Endothelial cell of umbilical vein (primary cell): ENCODE measurements around the gene MFNG. TPM values are rescaled to one million over a fixed set of nuclear protein-coding genes. Genes with fewer than 3 reads are reported as not detected.
A peak's percentile ranks its signal among the peaks of the same experiment; 100 is the strongest.

Source experiments
- BruUV-seq: library from RNA; stranded (reverse); fragments of 400-500 nt; replicated peaks from 2 replicates; lab custom pipeline; 2021; lab: Mats Ljungman, UMichigan
- CTCF ChIA-PET: fragments of 300-600, 350-600 bp; sonication (Branson Sonifier 250); formaldehyde crosslinking; loops from one replicate; lab custom pipeline; 2021; ENCODE audit warnings: antibody characterized with exemption, inconsistent platforms; lab: Charles Lee
- POLR2A ChIA-PET: fragments of 300-600, 350-600 bp; sonication (Branson Sonifier 250); formaldehyde crosslinking; loops from one replicate; lab custom pipeline; 2021; ENCODE audit warnings: antibody characterized with exemption, inconsistent platforms; lab: Charles Lee
- DNase-seq: peaks from one replicate; pipeline ENCODE4 v3.0.0-alpha.2; 2011; ENCODE audit warnings: low read depth, low spot score
- FAIRE-seq: peaks from 2 replicates; lab custom pipeline; 2011; peaks lifted over from hg19 to GRCh38; lab: Jason Lieb, UNC
- H2AFZ ChIP-seq: 2 replicates; pipeline ENCODE4 v1.6.0; 2012; ENCODE audit warnings: low read depth, low read length, control low read depth, inconsistent platforms
- H3K27ac ChIP-seq: 2 replicates; pipeline ENCODE4 v1.5.1; 2011; ENCODE audit warnings: low read depth, mild to moderate bottlenecking, control low read depth, low read length, moderate library complexity; ENCODE audit not compliant: insufficient read depth
- H3K27me3 ChIP-seq, 2 experiments: 2 replicates each; pipeline versions ENCODE4 v1.6.0 to v1.6.1; 2011; ENCODE audit warnings: low read length in 2 of 2, mixed read lengths in 1 of 2; ENCODE audit not compliant: control insufficient read depth in 2 of 2, insufficient read depth in 2 of 2
- H3K36me3 ChIP-seq, 2 experiments: 2 replicates in 1 of 2; 3 replicates in 1 of 2; pipeline ENCODE4 v1.5.1; 2011; ENCODE audit warnings: low read length in 2 of 2, mild to moderate bottlenecking in 1 of 2, moderate library complexity in 1 of 2; ENCODE audit not compliant: control insufficient read depth in 2 of 2, insufficient read depth in 2 of 2; ENCODE audit errors: extremely low read depth in 1 of 2
- H3K4me1 ChIP-seq: 3 replicates; pipeline ENCODE4 v1.5.1; 2011; ENCODE audit warnings: mild to moderate bottlenecking, low read length; ENCODE audit not compliant: control insufficient read depth, insufficient read depth; ENCODE audit errors: extremely low read depth
- H3K4me2 ChIP-seq: 2 replicates; pipeline ENCODE4 v1.6.1; 2011; ENCODE audit warnings: low read length, control low read depth, mixed read lengths; ENCODE audit not compliant: insufficient read depth
- H3K4me3 ChIP-seq, 3 experiments: fragments of 200-600 bp in 1 of 3; sonication (generic), shearing (Covaris generic) in 1 of 3; replicated peaks in 1 of 3; 2 replicates each; pipeline ENCODE4 v1.5.1; 2011 to 2016; ENCODE audit warnings: control low read depth in 3 of 3, low read length in 3 of 3, mild to moderate bottlenecking in 2 of 3, inconsistent platforms in 1 of 3, low read depth in 1 of 3, moderate library complexity in 1 of 3; ENCODE audit not compliant: insufficient read depth in 1 of 3
- H3K79me2 ChIP-seq: 2 replicates; pipeline ENCODE4 v1.6.0; 2012; ENCODE audit warnings: low read length, inconsistent platforms; ENCODE audit not compliant: control insufficient read depth, insufficient read depth
- H3K9ac ChIP-seq: replicated peaks from 2 replicates; pipeline ENCODE3; 2011; ENCODE audit warnings: low read length, control low read depth; ENCODE audit not compliant: insufficient read depth; ENCODE audit errors: extremely low read depth
- H3K9me1 ChIP-seq: replicated peaks from 3 replicates; pipeline ENCODE4 v1.6.0; 2011; ENCODE audit warnings: mild to moderate bottlenecking, low read length; ENCODE audit not compliant: control insufficient read depth, insufficient read depth; ENCODE audit errors: extremely low read depth
- H3K9me3 ChIP-seq: replicated peaks from 2 replicates; pipeline ENCODE4 v1.5.1; 2012; ENCODE audit warnings: low read length, inconsistent platforms; ENCODE audit not compliant: control insufficient read depth, insufficient read depth
- H4K20me1 ChIP-seq: replicated peaks from 2 replicates; pipeline ENCODE3; 2011; ENCODE audit warnings: mild to moderate bottlenecking, low read length; ENCODE audit not compliant: control insufficient read depth, insufficient read depth; ENCODE audit errors: extremely low read depth
- EZH2 ChIP-seq: IDR thresholded peaks from 2 replicates; pipeline ENCODE4 v1.6.1; 2012; ENCODE audit warnings: borderline replicate concordance, low read depth, mild to moderate bottlenecking, moderate library complexity, low read length, inconsistent platforms; ENCODE audit not compliant: severe bottlenecking
- FOS ChIP-seq: IDR thresholded peaks from 2 replicates; pipeline ENCODE4 v1.6.1; 2011; ENCODE audit warnings: mild to moderate bottlenecking, low read length, moderate library complexity, borderline replicate concordance; ENCODE audit not compliant: insufficient read depth
- GATA2 ChIP-seq: IDR thresholded peaks from 2 replicates; pipeline ENCODE4 v1.7.0; 2011; ENCODE audit warnings: low read depth, mild to moderate bottlenecking, moderate library complexity, mixed read lengths, low read length; ENCODE audit not compliant: insufficient read length, insufficient read depth
- JUN ChIP-seq: IDR thresholded peaks from 2 replicates; pipeline ENCODE4 v1.6.1; 2011; ENCODE audit warnings: borderline replicate concordance, low read depth; ENCODE audit not compliant: insufficient read length, insufficient read depth
- MYC ChIP-seq: IDR thresholded peaks from one replicate; pipeline ENCODE4 v1.6.1; 2011; ENCODE audit warnings: mild to moderate bottlenecking, low read depth, low read length
- POLR2A ChIP-seq: IDR thresholded peaks from 2 replicates; pipeline ENCODE4 v1.6.1; 2012; ENCODE audit warnings: low read depth, mild to moderate bottlenecking, control low read depth, low read length
- POLR2AphosphoS5 ChIP-seq: IDR thresholded peaks from 2 replicates; pipeline ENCODE4 v1.6.1; 2012; ENCODE audit warnings: low read depth, mild to moderate bottlenecking, control low read depth, low read length, moderate library complexity; ENCODE audit not compliant: insufficient read depth
- dilution Hi-C: fragments of 300-500 bp; cut with MboI; formaldehyde crosslinking; loops from one replicate; pipeline ENCODE4 v1.15.0; 2019; ENCODE audit warnings: low sequenced_read_pairs; ENCODE audit not compliant: extremely low pct_ligation_motif_present
- intact Hi-C: fragments of 100-400 bp; cut with micrococcal nuclease; formaldehyde crosslinking; loops from one replicate; pipeline ENCODE4 v1.10.0; 2022
- polyA plus RNA-seq, 4 experiments: library from polyadenylated mRNA; depleted of rRNA in 3 of 4; stranded (reverse) in 3 of 4; unstranded in 1 of 4; fragments of >200 nt; gene quantifications; 2 replicates each; pipeline versions ENCODE4 v1.2.1 to v1.2.3, GENCODE V29; 2011 to 2012; ENCODE audit warnings: missing spikeins in 1 of 4
- total RNA-seq: library from RNA; stranded (reverse); gene quantifications from 2 replicates; pipeline ENCODE4 v1.2.3, GENCODE V29; 2021
- TF ChIP-seq, protein P1 (sequence below), 2 donors: IDR thresholded peaks; 1 replicate in 1 of 2; 2 replicates in 1 of 2; pipeline ENCODE4 v1.5.1; 2011; ENCODE audit warnings: low read length in 2 of 2, mild to moderate bottlenecking in 2 of 2, moderate library complexity in 2 of 2, control low read depth in 1 of 2, inconsistent platforms in 1 of 2, low read depth in 1 of 2; ENCODE audit not compliant: insufficient read depth in 1 of 2; ENCODE audit errors: extremely low read depth in 1 of 2
- TF ChIP-seq, protein P2 (sequence below): IDR thresholded peaks from 2 replicates; pipeline ENCODE4 v1.6.1; 2011; ENCODE audit not compliant: insufficient read depth, insufficient read length

The MFNG gene
- total and polyA plus RNA-seq, 2 donors (not counting 3 experiments of a cell fraction or from before 2014, with no cell fraction given) = 188 to 257 TPM

DNA sequence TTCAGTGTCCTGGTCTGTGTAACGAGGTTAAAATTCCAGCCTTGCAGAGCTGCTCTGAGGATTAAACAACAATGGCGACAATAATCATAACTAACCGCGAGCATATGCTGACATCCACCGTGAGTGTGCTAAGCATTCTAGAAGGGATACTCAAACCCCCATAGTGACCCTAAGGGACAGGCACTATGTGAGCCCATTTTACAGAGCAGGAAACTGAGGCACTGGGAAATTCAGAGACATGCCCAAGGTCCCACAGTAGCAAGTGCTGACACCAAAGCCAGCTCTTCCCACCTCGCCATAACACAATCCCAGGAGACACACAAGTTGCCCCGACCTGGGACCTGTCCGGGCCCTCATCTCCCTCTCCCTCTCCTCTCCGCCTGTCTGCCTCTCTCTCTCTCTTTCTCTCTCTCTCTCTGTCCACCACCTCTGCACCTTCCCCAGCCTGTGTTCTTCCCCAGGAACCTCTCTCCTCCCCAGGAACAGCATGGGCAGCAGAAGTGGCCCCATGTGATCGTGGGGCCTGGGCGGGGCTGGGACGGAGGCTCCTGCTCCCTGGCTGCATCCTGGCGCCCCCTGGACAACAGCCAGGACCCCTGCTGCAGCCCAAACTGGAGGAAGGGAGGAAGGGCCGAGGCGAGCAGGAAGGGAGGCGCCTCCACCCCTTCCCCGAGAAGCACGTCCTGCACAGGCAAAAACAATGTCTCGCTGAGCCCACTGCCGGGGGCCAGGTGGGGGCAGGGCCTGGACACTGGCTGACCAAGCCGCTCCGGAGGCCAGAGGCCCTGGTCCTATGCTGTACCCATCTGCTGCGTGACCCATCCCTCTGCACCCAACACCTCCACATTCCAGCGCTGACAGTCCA is 14.8 kb upstream of the MFNG start:
- H3K9ac ChIP-seq = peak overlapping the region; percentile 25
- H3K9me1 ChIP-seq = no peaks in the 10 kb centered on the region
- no peak overlapping the region for H3K4me3 ChIP-seq
- H3K79me2 ChIP-seq = no peaks in the 10 kb centered on the region
- no peak overlapping the region for H2AFZ ChIP-seq
- intact Hi-C loops = loop anchor here (1.0 kb wide), 1 partner anchor 91 kb away; no protein-coding TSS in a partner anchor
- H3K4me2 ChIP-seq = peak overlapping the region; percentile 18
- H4K20me1 ChIP-seq = no peaks in the 10 kb centered on the region
- FAIRE-seq (no peak), DNase-seq (peak; percentile 47)
- TF ChIP-seq MYC (peak; percentile 8), POLR2AphosphoS5 (peak; percentile 9), POLR2A (no peak)
- POLR2A ChIA-PET = interaction anchor here (1.8 kb wide), 1 partner anchor 15 kb away, joined by 5 read pairs; the partner anchor contains the start of gene MFNG
- H3K27me3 ChIP-seq = no peaks in the 10 kb centered on the region
- BruUV-seq = no TSS peak
- peaks cover 2 to 24% of the 10 kb centered on the region in 2 experiments for H3K36me3 ChIP-seq
- dilution Hi-C loops = no loop called here
- CTCF ChIA-PET = interaction anchor here (0.9 to 1.6 kb wide), 5 partner anchors 11 to 92 kb away, joined by 3 to 5 read pairs (median 4); no protein-coding TSS in a partner anchor
- no peaks in the 10 kb centered on the region for H3K9me3 ChIP-seq
- H3K27ac ChIP-seq = peak overlapping the region; percentile 66
- peaks cover 60% of the 10 kb centered on the region for H3K4me1 ChIP-seq

DNA sequence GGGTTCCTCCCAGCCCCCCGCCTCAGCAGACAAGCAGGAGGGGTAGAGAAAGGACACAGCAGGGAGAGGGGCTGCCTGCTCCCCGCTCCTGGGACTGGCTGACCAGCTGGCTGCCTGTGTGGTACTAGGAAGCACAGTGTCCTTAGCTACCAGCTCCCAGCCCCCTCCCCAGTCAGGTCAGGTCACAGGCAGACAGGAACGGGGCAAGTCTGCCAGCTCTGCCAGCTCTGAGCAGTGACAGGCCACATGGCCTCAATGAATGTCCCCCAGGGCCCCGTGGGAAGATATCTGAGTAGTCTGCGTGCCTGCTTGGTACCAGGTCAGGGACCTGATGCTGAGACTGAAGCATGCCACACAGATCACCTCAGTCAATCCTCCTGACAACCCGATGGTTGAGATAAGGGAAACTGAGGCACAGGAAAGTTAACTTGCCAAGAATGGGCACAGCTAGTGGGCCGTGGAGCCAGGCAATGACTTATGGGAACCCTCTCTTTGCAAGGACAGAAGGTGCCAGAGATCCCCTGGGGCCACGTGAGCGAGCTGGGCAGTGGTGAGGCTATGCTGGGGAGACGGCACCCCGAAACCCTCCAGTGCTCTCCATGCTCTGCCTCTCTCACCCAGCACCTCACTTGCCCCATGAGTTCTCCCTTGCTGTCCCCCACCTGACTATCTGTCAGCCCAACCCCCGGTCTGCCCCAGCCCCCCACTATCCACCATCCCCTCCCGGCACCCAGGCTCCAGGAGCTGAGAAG is 13.8 kb upstream of the MFNG start:
- H4K20me1 ChIP-seq = no peaks in the 10 kb centered on the region
- H3K27ac ChIP-seq = no peak overlapping the region
- no peaks in the 10 kb centered on the region for H3K9me3 ChIP-seq
- dilution Hi-C loops (no loop called here), intact Hi-C loops (loop anchor here (1.0 kb wide), 1 partner anchor 27 kb away; no protein-coding TSS in a partner anchor)
- peaks cover 60% of the 10 kb centered on the region for H3K4me1 ChIP-seq
- H3K9me1 ChIP-seq = no peaks in the 10 kb centered on the region
- H3K4me2 ChIP-seq = no peak overlapping the region
- no peaks in the 10 kb centered on the region for H3K79me2 ChIP-seq
- no peak overlapping the region for H3K9ac ChIP-seq
- no TSS peak for BruUV-seq
- no peak for DNase-seq
- no peak overlapping the region for H2AFZ ChIP-seq
- CTCF ChIA-PET = interaction anchor here (1.0 to 2.5 kb wide), 6 partner anchors 11 to 93 kb away, joined by 3 to 12 read pairs (median 5); partner anchors contain the start of gene MFNG
- POLR2A ChIA-PET = no interaction called here
- no peak for FAIRE-seq
- no peaks in the 10 kb centered on the region for H3K27me3 ChIP-seq
- TF ChIP-seq, protein P1, sequence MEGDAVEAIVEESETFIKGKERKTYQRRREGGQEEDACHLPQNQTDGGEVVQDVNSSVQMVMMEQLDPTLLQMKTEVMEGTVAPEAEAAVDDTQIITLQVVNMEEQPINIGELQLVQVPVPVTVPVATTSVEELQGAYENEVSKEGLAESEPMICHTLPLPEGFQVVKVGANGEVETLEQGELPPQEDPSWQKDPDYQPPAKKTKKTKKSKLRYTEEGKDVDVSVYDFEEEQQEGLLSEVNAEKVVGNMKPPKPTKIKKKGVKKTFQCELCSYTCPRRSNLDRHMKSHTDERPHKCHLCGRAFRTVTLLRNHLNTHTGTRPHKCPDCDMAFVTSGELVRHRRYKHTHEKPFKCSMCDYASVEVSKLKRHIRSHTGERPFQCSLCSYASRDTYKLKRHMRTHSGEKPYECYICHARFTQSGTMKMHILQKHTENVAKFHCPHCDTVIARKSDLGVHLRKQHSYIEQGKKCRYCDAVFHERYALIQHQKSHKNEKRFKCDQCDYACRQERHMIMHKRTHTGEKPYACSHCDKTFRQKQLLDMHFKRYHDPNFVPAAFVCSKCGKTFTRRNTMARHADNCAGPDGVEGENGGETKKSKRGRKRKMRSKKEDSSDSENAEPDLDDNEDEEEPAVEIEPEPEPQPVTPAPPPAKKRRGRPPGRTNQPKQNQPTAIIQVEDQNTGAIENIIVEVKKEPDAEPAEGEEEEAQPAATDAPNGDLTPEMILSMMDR (IDR thresholded peaks at IDR 0.05; ENCODE audit: extremely low read depth in 1 of 2, insufficient read depth in 1 of 2, low read depth in 1 of 2, low read length in 2 of 2) = no peak
- TF ChIP-seq POLR2A (no peak), MYC (no peak), GATA2 (no peak), EZH2 (no peak), FOS (no peak), JUN (no peak), POLR2AphosphoS5 (no peak)
- TF ChIP-seq, protein P2, sequence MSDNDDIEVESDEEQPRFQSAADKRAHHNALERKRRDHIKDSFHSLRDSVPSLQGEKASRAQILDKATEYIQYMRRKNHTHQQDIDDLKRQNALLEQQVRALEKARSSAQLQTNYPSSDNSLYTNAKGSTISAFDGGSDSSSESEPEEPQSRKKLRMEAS = no peak
- H3K4me3 ChIP-seq = no peak overlapping the region
- H3K36me3 ChIP-seq = peaks cover 0 to 24% of the 10 kb centered on the region in 2 experiments
